GM18508 (cell line): Measurements from ENCODE around the gene LPAR5.
A peak's percentile ranks its signal among the peaks of the same experiment; 100 is the strongest.

Source experiments
- ATAC-seq: cut with Tn5 transposase; IDR thresholded peaks from one replicate; pipeline ENCODE4 v1.9.1; 2021; ENCODE audit warnings: moderate number of reproducible peaks; ENCODE audit not compliant: insufficient read depth, unreplicated experiment

LPAR5 gene

GRCh38 chr12:6635856-6636531, at the start of gene LPAR5:
TSS of gene LPAR5 (minus strand) at chr12:6635959. CDS start at chr12:6621248, 14,711 bp downstream.
- no peak for ATAC-seq

- no peak for ATAC-seq
Measured at GRCh38 chr12:6684609-6685008, 48.9 kb upstream of the LPAR5 start.

GRCh38 chr12:6676962-6677361, 41.2 kb upstream of the LPAR5 start:
- no peak for ATAC-seq

- no peak for ATAC-seq
Measured at GRCh38 chr12:6672143-6672542, 36.4 kb upstream of the LPAR5 start.

GRCh38 chr12:6667559-6668210, 31.9 kb upstream of the LPAR5 start:
- no peak for ATAC-seq

GRCh38 chr12:6666211-6666610, 30.5 kb upstream of the LPAR5 start:
- no peak for ATAC-seq

GRCh38 chr12:6664902-6665301, 29.1 kb upstream of the LPAR5 start:
- no peak for ATAC-seq

- peak; percentile 72 for ATAC-seq
Measured at GRCh38 chr12:6662906-6663742, 27.4 kb upstream of the LPAR5 start, which contains the start of gene ING4. TSS of gene ING4 (minus strand) at chr12:6663119. CDS start at chr12:6663101, 18 bp downstream.

- ATAC-seq = no peak
Measured at GRCh38 chr12:6662602-6662905, 26.8 kb upstream of the LPAR5 start.

GRCh38 chr12:6653987-6654386, 18.2 kb upstream of the LPAR5 start:
- no peak for ATAC-seq

GRCh38 chr12:6653342-6653741, 17.6 kb upstream of the LPAR5 start:
- ATAC-seq = no peak

- ATAC-seq = no peak
Measured at GRCh38 chr12:6652391-6652790, 16.6 kb upstream of the LPAR5 start.

GRCh38 chr12:6650832-6651231, 15.1 kb upstream of the LPAR5 start:
- ATAC-seq = no peak

GRCh38 chr12:6647083-6647604, 11.4 kb upstream of the LPAR5 start, which contains the start of gene ACRBP:
TSS of gene ACRBP (minus strand) at chr12:6647432. CDS start at chr12:6647366, 66 bp downstream.
- ATAC-seq = no peak

- ATAC-seq = no peak
Measured at GRCh38 chr12:6646276-6647082, 10.7 kb upstream of the LPAR5 start.

- no peak for ATAC-seq
Measured at GRCh38 chr12:6644903-6645302, 9.1 kb upstream of the LPAR5 start.

GRCh38 chr12:6644257-6644596, 8.5 kb upstream of the LPAR5 start:
- ATAC-seq = no peak

- ATAC-seq = no peak
Measured at GRCh38 chr12:6643569-6644256, 8.0 kb upstream of the LPAR5 start.

GRCh38 chr12:6641131-6641530, 5.4 kb upstream of the LPAR5 start:
- no peak for ATAC-seq

- no peak for ATAC-seq
Measured at GRCh38 chr12:6640497-6640896, 4.7 kb upstream of the LPAR5 start.
